Progenitor cell of endocrine pancreas (in vitro differentiated cells): ENCODE measurements around the gene ABCB11. TPM values are rescaled to one million over a fixed set of nuclear protein-coding genes. Genes with fewer than 3 reads are reported as not detected.

Experiments used
- DNase-seq: peaks from one replicate; pipeline ENCODE4 v3.0.0; 2021; ENCODE audit warnings: low spot score; ENCODE audit not compliant: unreplicated experiment
- H3K27ac Mint-ChIP-seq: 2 replicates; pipeline ENCODE4 v1.8.0; 2021; ENCODE audit warnings: mild to moderate bottlenecking, moderate library complexity, mixed read lengths
- H3K27me3 Mint-ChIP-seq: 2 replicates; pipeline ENCODE4 v1.8.0; 2021; ENCODE audit warnings: mixed read lengths
- H3K36me3 Mint-ChIP-seq: 2 replicates; pipeline ENCODE4 v1.8.0; 2022; ENCODE audit warnings: mixed read lengths; ENCODE audit not compliant: insufficient read depth
- H3K4me1 Mint-ChIP-seq: 2 replicates; pipeline ENCODE4 v1.8.0; 2021; ENCODE audit warnings: low read depth, mixed read lengths
- H3K4me3 Mint-ChIP-seq: 2 replicates; pipeline ENCODE4 v1.8.0; 2021; ENCODE audit warnings: low read depth, mild to moderate bottlenecking, moderate library complexity, mixed read lengths
- H3K9me3 Mint-ChIP-seq: 2 replicates; pipeline ENCODE4 v1.8.0; 2021; ENCODE audit warnings: low read depth, mixed read lengths
- total RNA-seq: library from RNA; stranded (reverse); gene quantifications from 2 replicates; pipeline ENCODE4 v1.2.1, GENCODE V29; 2021
- TF ChIP-seq, protein P1 (sequence below): fragments of 200-600 bp; sonication (generic); IDR thresholded peaks from one replicate; pipeline ENCODE4 v1.5.0; 2021; ENCODE audit warnings: antibody characterized with exemption, mild to moderate bottlenecking; ENCODE audit not compliant: unreplicated experiment

Gene ABCB11
- total RNA-seq, 1 donor from 2014 or later, result 0.24 TPM

DNA sequence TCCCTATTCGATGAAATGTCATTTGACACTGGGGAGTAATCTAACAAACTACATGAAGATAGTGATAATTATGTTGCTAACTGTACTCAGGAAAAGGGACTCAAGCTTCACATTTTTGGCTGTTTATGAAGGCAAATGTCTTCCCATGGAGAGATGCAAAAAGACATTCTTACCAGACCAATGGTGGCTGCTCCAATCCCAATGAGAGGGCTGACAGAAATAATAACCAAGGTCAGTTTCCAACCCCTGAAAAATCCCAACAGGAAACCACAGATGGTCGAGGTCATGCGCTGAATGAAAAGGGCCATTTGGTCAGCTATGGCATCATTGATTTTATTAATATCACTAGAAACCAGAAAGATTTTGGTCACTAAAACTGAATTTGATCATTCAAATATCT, 37.6 kb downstream of the ABCB11 start:
- no peak for DNase-seq
- Mint-ChIP-seq H3K9me3 (no peaks in the 10 kb centered on the region), H3K4me1 (peaks cover 14% of the 10 kb centered on the region), H3K27me3 (no peaks in the 10 kb centered on the region), H3K4me3 (no peak overlapping the region), H3K27ac (no peak overlapping the region), H3K36me3 (no peaks in the 10 kb centered on the region)
- TF ChIP-seq, protein P1, sequence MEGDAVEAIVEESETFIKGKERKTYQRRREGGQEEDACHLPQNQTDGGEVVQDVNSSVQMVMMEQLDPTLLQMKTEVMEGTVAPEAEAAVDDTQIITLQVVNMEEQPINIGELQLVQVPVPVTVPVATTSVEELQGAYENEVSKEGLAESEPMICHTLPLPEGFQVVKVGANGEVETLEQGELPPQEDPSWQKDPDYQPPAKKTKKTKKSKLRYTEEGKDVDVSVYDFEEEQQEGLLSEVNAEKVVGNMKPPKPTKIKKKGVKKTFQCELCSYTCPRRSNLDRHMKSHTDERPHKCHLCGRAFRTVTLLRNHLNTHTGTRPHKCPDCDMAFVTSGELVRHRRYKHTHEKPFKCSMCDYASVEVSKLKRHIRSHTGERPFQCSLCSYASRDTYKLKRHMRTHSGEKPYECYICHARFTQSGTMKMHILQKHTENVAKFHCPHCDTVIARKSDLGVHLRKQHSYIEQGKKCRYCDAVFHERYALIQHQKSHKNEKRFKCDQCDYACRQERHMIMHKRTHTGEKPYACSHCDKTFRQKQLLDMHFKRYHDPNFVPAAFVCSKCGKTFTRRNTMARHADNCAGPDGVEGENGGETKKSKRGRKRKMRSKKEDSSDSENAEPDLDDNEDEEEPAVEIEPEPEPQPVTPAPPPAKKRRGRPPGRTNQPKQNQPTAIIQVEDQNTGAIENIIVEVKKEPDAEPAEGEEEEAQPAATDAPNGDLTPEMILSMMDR, result no peak

DNA sequence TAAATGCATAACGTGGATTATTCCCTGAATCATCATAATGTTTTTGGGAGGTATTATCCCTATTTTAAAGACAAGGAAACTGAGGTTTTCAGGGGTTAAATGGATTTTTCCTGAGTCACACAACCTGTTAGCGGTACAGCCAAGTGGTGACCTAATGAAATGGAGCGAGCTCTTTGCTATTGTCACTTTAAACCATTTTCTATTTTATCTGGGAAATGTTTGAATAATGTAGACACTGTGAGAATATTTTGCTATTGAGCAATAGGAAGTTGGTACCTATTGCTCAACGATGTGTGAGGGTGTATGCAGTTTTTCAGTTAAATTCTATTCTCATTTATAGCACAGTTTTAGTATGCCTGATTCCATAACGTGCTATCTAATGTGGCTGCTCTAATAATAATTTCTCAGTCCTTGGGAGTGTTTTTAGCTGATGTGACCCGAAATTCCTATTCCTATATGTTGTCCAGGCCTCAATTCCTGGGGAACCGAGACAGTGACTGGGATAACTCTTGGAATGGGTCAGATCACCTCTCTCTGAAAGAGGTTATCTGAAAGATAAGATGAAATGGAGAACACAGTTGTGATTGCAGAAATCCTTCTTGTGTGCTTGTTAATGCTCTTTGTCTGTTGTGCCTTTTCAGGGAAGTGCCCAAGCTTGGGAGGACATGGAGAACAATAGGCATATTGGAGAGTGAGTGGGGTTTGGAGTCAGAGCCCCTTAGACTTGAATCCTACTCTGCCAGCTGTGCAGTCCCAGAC, 38.4 kb downstream of the ABCB11 start:
- Mint-ChIP-seq H3K36me3 (no peaks in the 10 kb centered on the region), H3K4me1 (peaks cover 14% of the 10 kb centered on the region), H3K4me3 (no peak overlapping the region), H3K27ac (no peak overlapping the region), H3K9me3 (no peaks in the 10 kb centered on the region), H3K27me3 (no peaks in the 10 kb centered on the region)
- TF ChIP-seq, protein P1, result no peak
- DNase-seq, result no peak

DNA sequence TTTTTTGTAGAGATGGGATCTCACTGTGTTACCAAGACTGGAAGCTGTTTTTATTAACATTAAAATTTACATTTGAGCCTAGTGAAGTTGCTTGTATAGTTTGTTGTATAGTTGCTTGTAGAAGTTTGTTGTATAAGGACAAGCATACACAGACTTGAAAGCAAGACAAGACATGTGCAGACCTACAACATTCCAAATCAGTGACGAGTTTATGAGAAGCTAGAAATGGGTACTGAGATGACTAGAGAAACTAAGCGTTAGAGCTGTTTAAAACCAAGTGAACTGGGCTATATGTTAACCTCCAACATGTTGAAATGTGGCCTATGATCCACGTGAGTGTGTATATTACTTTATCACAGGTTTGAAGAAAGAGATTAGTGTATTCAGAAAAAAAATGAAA, 39.1 kb downstream of the ABCB11 start:
- H3K36me3 Mint-ChIP-seq, result no peaks in the 10 kb centered on the region
- H3K9me3 Mint-ChIP-seq, result no peaks in the 10 kb centered on the region
- TF ChIP-seq, protein P1, result no peak
- peaks cover 10% of the 10 kb centered on the region for H3K4me1 Mint-ChIP-seq
- no peaks in the 10 kb centered on the region for H3K27me3 Mint-ChIP-seq
- H3K27ac Mint-ChIP-seq, result no peak overlapping the region
- H3K4me3 Mint-ChIP-seq, result no peak overlapping the region
- no peak for DNase-seq

DNA sequence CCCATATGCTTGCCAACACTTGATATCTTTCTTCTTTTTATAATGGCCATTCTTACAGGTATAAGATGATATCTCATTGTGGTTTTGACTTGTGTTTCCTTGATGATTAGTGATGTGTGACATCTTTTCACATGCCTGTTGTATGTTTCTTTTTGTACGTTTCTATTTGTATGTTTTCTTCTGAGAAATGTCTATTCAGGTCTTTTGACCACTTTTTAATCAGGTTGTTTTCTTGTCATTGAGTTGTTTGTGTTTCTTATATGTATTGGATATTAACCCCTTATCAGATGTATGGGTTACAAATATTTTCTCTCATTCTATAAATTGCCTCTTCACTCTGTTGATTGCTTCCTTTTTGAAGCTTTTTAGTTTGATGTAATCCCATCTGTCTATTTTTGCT, 42.4 kb downstream of the ABCB11 start:
- no peak for DNase-seq
- no peak overlapping the region for H3K4me3 Mint-ChIP-seq
- peaks cover 6% of the 10 kb centered on the region for H3K4me1 Mint-ChIP-seq
- TF ChIP-seq, protein P1, result no peak
- no peaks in the 10 kb centered on the region for H3K27me3 Mint-ChIP-seq
- H3K36me3 Mint-ChIP-seq, result no peaks in the 10 kb centered on the region
- H3K9me3 Mint-ChIP-seq, result no peaks in the 10 kb centered on the region
- no peak overlapping the region for H3K27ac Mint-ChIP-seq

DNA sequence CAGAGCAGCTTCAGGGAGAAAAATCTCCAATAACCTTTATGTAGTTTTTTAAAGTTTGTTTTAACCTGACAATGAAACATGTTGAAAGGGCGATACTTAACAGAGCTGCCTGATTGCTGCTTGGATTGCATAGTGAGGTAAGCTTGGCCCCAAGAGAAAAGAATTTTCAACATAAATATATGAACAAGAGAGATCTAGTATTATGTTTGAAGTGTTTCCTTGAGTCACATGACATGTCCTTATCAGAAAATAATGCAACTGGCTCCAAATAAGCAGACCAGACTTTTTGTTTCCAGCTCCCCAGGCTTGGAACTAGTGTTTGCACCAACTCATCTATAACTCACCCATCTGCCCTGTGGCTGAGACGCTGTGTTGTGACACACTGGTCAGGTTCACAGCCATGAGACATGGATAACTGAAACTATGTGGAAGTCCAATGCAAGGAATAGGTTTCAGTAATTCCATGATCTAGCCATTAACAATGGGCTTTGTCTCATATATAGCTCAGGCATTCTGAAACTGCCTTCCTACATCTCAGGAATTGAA, 44.7 kb downstream of the ABCB11 start:
- peaks cover 5% of the 10 kb centered on the region for H3K4me1 Mint-ChIP-seq
- no peak overlapping the region for H3K4me3 Mint-ChIP-seq
- no peaks in the 10 kb centered on the region for H3K36me3 Mint-ChIP-seq
- H3K9me3 Mint-ChIP-seq, result no peaks in the 10 kb centered on the region
- no peak for DNase-seq
- H3K27ac Mint-ChIP-seq, result no peak overlapping the region
- H3K27me3 Mint-ChIP-seq, result no peaks in the 10 kb centered on the region
- TF ChIP-seq, protein P1, result no peak
